Astrocyte of the hippocampus (primary cell): ENCODE measurements around the gene TPST2.
A peak's percentile ranks its signal among the peaks of the same experiment; 100 is the strongest.
"Not testable (repeated sequence)": the region's sequence is repeated elsewhere in the genome, so short reads cannot be mapped to it uniquely, and the experiment has no call there.

Experiments
- DNase-seq: peaks from one replicate; pipeline ENCODE4 v3.0.0; 2011; ENCODE audit warnings: low read depth, low spot score

The TPST2 gene

GRCh38 chr22:26589845-26590736 is at the start of gene TPST2:
TSS of gene TPST2 (minus strand) at chr22:26590132. CDS start at chr22:26541630, 48,502 bp downstream.
- DNase-seq: peak; percentile 94

GRCh38 chr22:26636296-26636695 is 46.4 kb upstream of the TPST2 start:
- DNase-seq: no peak

DNA sequence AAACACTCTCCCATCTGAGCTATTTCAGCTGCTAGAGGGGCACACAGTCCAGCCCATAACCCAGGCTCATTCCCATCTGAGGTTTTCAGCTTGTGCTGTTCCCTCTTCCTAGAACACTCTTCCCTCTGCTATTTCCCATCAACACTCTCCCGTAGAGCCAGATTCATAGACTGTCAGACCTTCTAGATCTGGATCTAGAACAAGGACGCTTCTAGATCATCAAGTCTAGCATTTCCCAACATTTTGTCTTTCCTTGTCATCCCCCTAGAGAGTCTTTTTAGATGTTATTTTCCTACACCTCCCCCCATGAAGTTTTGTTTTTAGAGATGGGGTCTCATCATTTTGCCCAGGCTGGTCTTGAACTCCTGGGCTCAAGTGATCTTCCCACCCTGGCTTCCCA is 45.2 kb upstream of the TPST2 start:
- no peak for DNase-seq

- DNase-seq: no peak
Observed at GRCh38 chr22:26634189-26634588, 44.3 kb upstream of the TPST2 start.

- DNase-seq: no peak
Observed at GRCh38 chr22:26632422-26633155, 42.7 kb upstream of the TPST2 start.

DNA sequence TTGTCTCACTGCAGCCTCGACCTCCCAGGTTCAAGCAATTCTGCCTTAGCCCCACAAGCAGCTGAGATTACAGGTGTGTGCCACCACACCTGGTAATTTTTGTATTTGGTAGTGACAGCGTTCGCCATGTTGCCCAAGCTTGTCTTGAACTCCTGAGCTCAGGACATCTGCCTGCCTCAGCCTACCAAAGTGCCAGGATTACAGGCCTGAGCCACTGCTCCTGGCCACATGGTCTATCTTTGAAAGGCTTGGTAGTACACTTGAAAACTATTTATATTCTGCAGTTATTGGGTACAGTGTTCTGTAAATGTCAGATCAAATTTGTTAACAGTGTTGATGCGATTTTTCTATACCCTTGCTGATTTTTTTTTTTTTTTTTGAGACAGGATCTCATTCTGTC is 41.4 kb upstream of the TPST2 start:
- no peak for DNase-seq

DNA sequence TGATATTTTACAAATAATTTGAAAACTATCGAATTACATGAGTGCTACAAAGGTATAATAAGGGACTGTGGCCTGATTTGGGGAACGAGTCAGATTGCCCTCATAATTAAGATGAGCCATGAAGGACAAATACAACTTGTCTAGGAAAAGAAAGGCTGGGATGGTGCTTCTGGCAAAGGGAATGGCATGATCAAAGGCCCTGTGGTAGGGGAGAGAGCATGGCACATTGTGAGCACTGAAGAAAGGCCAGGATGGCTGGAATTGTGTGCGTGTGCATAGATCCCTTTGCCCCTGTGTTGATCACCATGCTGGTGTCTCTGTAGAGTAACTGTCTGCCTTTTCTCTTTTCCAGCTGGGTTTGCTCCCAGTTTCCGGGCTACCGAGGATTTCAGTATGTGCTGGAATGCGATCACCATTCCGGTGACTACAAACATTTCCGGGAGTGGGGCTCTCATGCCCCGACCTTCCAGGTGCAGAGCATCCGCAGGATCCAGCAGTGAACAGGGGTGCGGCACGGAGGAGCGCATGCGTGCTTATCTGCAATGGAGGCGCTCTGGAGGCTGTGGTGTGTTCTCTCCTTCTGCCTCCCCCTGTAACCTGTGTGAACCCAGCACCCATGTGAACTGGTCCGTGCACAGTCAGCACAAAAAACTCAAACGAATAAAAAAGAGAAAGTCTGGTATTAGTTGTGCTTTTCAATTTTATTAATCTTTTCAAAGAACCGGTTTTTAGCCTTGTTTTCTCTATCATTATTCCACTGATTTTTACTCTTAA is 40.2 kb upstream of the TPST2 start:
- DNase-seq: no peak

DNA sequence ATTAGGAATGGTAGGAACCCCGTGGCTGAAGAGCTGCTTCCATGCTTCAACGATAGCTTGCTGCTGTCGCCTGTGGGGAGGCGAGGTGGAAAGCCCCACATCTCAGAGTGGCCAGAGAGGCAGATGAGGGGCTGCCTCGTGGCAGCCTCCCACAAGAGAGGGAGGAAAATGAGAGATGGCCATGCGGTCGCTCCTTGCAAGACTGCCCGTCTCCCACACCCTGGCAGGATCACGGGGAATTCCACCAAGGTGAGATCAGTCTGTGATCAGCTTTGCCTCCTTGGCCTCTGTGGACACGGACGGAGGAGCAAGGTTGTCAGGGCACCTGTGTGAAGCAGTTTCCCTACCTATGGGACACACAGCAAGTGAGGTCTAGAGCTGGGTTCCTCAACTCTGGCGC is 34.9 kb upstream of the TPST2 start:
- no peak for DNase-seq

DNA sequence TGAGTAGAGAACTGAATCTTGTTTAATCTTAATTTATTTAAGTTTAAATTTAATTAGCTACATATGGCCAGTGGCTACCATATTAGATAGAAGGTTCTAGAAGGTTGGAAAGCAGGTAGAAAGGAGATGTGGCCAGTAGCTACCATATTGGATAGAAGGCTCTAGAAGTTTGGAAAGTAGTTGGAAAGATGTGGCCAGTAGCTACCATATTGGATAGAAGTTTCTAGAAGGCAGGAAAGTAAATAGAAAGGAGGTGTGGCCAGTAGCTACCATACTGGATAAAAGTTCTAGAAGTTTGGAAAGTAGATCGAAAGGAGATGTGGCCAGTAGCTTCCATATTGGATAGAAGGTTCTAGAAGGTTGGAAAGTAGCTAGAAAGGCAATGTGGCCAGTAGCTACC is 34.1 kb upstream of the TPST2 start:
- DNase-seq: no peak

- no peak for DNase-seq
Observed at GRCh38 chr22:26621663-26622062, 31.7 kb upstream of the TPST2 start, which contains the start of gene CRYBA4. TSS of gene CRYBA4 (plus strand) at chr22:26621963. CDS start at chr22:26622597, 634 bp downstream.

GRCh38 chr22:26620197-26620596 is 30.3 kb upstream of the TPST2 start:
- DNase-seq: no peak

GRCh38 chr22:26619510-26619909 is 29.6 kb upstream of the TPST2 start:
- DNase-seq: no peak

GRCh38 chr22:26618455-26618854 is 28.5 kb upstream of the TPST2 start:
- DNase-seq: no peak

DNA sequence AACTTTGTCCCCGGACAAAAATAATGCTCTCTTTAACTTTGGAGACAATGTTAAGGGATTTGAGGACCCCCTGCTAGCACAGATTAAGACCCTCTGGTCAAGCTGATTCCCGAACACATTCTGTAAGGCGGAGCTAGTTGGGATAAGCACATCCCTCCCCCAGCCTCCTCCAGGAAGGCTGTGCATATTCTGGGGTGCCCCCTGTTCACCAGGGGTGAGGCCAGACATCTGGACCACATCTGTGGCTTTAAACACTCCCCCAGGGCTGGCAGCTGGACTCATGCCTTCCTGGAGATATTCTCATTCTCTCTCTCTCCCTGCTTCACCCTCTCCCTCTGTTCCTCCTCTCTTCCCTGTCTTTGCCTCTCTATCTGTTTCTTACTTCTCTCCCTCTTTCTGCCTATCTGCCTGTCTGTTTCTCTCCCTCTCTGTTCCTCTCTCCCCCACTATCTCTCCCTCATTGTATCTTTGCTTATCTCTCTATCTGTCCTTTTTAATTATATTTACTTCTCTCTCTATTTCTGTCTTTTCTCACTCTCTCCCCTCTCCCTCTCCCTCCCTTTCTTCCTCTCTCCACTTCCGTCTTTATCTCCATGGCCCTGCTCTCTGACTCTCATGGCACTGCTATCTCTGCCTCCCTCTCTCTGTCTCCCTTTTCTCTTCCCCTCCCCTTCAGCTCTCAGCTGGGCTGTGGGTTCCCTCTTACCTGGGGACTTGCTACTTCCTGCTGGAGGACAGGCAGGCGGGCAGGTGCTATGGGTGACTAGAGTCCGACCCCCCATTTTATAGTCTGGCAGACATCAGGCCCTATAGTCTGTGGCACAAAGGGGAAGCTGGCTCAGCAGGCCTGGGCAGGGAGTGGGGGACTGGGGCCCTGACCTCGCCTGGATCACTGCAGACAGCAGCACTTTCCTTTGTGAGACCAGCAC is 27.6 kb upstream of the TPST2 start, which contains the start of gene CRYBB1:
TSS of gene CRYBB1 (minus strand) at position 757 of the 929 bp plus-strand sequence. CDS start 1,708 bp downstream, outside the sequence.
- no peak for DNase-seq

DNA sequence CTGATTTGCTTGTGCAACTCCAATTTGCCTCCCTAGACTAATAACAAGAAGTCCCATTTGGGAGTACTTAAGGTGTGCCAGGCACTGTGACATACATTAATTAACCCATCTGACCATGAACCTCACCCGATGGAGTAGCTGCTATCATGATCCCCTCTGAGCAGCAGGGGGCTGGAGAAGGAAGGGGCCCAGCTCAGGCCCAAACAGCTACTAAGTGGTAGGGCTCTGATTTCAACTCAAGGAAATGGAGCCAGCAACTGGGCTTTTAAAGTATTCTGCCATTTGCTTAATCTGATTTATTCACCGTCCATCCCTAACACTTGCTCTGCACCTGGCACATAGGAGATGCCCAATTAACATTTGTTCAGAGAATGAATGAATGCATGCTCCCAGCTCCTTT is 26.7 kb upstream of the TPST2 start:
- DNase-seq: no peak

- no peak for DNase-seq
Observed at GRCh38 chr22:26615830-26616435, 26.0 kb upstream of the TPST2 start.

DNA sequence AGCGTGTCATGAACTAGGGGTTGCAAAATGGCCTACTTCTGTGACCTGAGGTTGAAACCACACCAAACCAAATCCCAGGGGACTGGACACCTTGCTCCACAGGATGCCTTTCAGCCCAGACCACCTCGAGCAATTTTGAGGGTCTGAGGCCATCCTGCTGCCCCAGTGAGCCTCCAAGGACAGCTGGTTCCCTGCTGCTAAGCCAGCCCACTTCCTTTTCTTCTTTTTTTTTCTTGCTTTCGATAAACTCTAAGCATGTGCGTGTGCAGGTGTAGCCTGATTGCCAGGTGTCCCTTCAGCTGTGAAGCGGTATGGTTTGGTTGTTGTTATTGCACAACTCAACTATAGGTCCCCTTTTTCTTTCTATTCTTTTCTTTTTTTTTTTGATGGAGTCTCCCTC is 25.2 kb upstream of the TPST2 start:
- no peak for DNase-seq

DNA sequence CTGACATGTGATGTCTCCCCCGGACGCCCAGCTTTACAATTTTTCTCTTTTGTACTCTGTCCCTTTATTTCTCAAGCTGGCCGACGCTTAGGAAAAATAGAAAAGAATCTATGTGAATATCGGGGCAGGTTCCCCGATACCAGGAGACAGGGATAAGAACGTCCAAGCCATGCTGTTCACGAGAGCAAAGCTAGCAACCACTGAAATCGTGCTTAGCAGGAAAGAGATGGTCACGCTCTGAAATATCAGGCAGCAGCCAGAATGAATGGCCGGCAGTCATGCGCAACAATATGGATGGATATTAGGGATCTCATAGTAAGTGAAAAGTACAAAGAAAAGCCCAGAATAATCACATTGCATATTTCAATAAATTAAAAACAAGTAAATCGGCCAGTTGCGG is 24.4 kb upstream of the TPST2 start:
- DNase-seq: no peak

- not testable (repeated sequence) for DNase-seq
Observed at GRCh38 chr22:26613753-26614152, 23.8 kb upstream of the TPST2 start.

- no peak for DNase-seq
Observed at GRCh38 chr22:26612652-26613051, 22.7 kb upstream of the TPST2 start.
